ENCODE measurements around the gene DRD5. TPM values are rescaled to one million over a fixed set of nuclear protein-coding genes. Genes with fewer than 3 reads are reported as not detected.

Gene DRD5
- total RNA-seq = not detected in 2 replicates

GRCh38 chr4:9781343-9782135 lies at the start of gene DRD5:
TSS of gene DRD5 (plus strand) at chr4:9781634. CDS start at chr4:9782030, 396 bp downstream.

Other genes starting within 250 kb of the DRD5 start
- gene SLC2A9, start 239.9 kb downstream of the DRD5 start, total RNA-seq = 4.0 and 11.5 TPM in 2 replicates

Data from cardiac atrium fibroblast (primary cell).